Natural killer cell (primary cell): ENCODE measurements around the gene OR10H3. TPM values are rescaled to one million over a fixed set of nuclear protein-coding genes. Genes with fewer than 3 reads are reported as not detected.
"Not testable (repeated sequence)": the region's sequence is repeated elsewhere in the genome, so short reads cannot be mapped to it uniquely, and the experiment has no call there.

ENCODE experiments used
- ATAC-seq, 3 donors: fragments of 150-1000 bp in 2 of 3; fragments of 200-7000 bp in 1 of 3; cut with Tn5 transposase; 1 replicate in 1 of 3; 2 replicates in 2 of 3; pipeline ENCODE4 v1.10.0; 2021; ENCODE audit warnings: mild to moderate bottlenecking in 2 of 3, moderate library complexity in 2 of 3
- DNase-seq, 2 donors: peaks; one replicate each; pipeline versions ENCODE4 v3.0.0 to v3.0.0-alpha.2; 2013 to 2021; ENCODE audit warnings: mixed read lengths in 1 of 2
- H3K27ac ChIP-seq: one replicate; pipeline ENCODE4 v1.5.1; 2013; ENCODE audit warnings: mild to moderate bottlenecking, low read length
- H3K27me3 ChIP-seq: one replicate; pipeline ENCODE4 v1.6.1; 2013; ENCODE audit warnings: low read length; ENCODE audit not compliant: control insufficient read depth, insufficient read depth
- H3K36me3 ChIP-seq: one replicate; pipeline ENCODE4 v1.6.1; 2013; ENCODE audit warnings: low read length; ENCODE audit not compliant: control insufficient read depth, insufficient read depth
- H3K4me1 ChIP-seq: one replicate; pipeline ENCODE4 v1.6.1; 2013; ENCODE audit warnings: low read length; ENCODE audit not compliant: control insufficient read depth, insufficient read depth
- H3K4me3 ChIP-seq: one replicate; pipeline ENCODE4 v1.5.1; 2013; ENCODE audit warnings: low read length
- H3K9me3 ChIP-seq: one replicate; pipeline ENCODE4 v1.6.1; 2013; ENCODE audit warnings: low read length; ENCODE audit not compliant: control insufficient read depth, insufficient read depth
- H3K27ac Mint-ChIP-seq, 2 donors: one replicate each; pipeline ENCODE4 v1.8.0; 2022; ENCODE audit warnings: mild to moderate bottlenecking in 2 of 2, mixed read lengths in 2 of 2, moderate library complexity in 1 of 2
- H3K27me3 Mint-ChIP-seq, 2 donors: one replicate each; pipeline ENCODE4 v1.8.0; 2022; ENCODE audit warnings: low read depth in 2 of 2, mixed read lengths in 2 of 2
- H3K36me3 Mint-ChIP-seq: one replicate; pipeline ENCODE4 v1.8.0; 2022; ENCODE audit warnings: mixed read lengths
- H3K4me1 Mint-ChIP-seq, 2 donors: one replicate each; pipeline ENCODE4 v1.8.0; 2022; ENCODE audit warnings: mixed read lengths in 2 of 2
- H3K4me3 Mint-ChIP-seq: one replicate; pipeline ENCODE4 v1.8.0; 2022; ENCODE audit warnings: mild to moderate bottlenecking, moderate library complexity, mixed read lengths
- H3K9me3 Mint-ChIP-seq, 2 donors: one replicate each; pipeline ENCODE4 v1.8.0; 2022; ENCODE audit warnings: mixed read lengths in 2 of 2
- WGBS: methylation state at CpG from one replicate; pipeline ENCODE4 v1.1.7; 2013; ENCODE audit warnings: missing lambda C conversion rate; ENCODE audit not compliant: insufficient coverage; 5-methylcytosine and 5-hydroxymethylcytosine counted together
- intact Hi-C: fragments of 100-400 bp; cut with micrococcal nuclease; formaldehyde crosslinking; loops from one replicate; pipeline ENCODE4 v1.14.2; 2022
- total RNA-seq, 4 donors: library from RNA; stranded (reverse); fragments of 120-200 nt in 1 of 4; gene quantifications; one replicate each; pipeline versions ENCODE4 v1.2.3 to v1.2.4, GENCODE V29; 2013 to 2022
- TF ChIP-seq, protein P1 (sequence below): fragments of 200-600 bp; IDR thresholded peaks from one replicate; pipeline ENCODE4 v1.8.0; 2022; ENCODE audit warnings: antibody characterized with exemption

OR10H3 gene
- total RNA-seq, 3 donors from 2014 or later (not counting 1 experiment from before 2014, with no cell fraction given): not detected

GRCh38 chr19:15782211-15782610 lies 44.4 kb downstream of the OR10H3 start:
- H3K27ac ChIP-seq: no peak overlapping the region
- ATAC-seq (no peak), DNase-seq (no peak)
- no peaks in the 10 kb centered on the region for H3K4me1 ChIP-seq
- WGBS: 40% methylated on average over 1 of the region's 3 CpGs
- Mint-ChIP-seq H3K4me1 (peaks cover 3 to 4% of the 10 kb centered on the region in 2 donors), H3K9me3 (no peaks in the 10 kb centered on the region), H3K27ac (no peak overlapping the region), H3K4me3 (no peak overlapping the region), H3K36me3 (no peaks in the 10 kb centered on the region), H3K27me3 (peaks cover 5 to 13% of the 10 kb centered on the region in 2 donors)
- H3K9me3 ChIP-seq: no peaks in the 10 kb centered on the region
- H3K4me3 ChIP-seq: no peak overlapping the region
- H3K27me3 ChIP-seq: peaks cover 3% of the 10 kb centered on the region
- intact Hi-C loops: no loop called here
- no peaks in the 10 kb centered on the region for H3K36me3 ChIP-seq
- TF ChIP-seq, protein P1, sequence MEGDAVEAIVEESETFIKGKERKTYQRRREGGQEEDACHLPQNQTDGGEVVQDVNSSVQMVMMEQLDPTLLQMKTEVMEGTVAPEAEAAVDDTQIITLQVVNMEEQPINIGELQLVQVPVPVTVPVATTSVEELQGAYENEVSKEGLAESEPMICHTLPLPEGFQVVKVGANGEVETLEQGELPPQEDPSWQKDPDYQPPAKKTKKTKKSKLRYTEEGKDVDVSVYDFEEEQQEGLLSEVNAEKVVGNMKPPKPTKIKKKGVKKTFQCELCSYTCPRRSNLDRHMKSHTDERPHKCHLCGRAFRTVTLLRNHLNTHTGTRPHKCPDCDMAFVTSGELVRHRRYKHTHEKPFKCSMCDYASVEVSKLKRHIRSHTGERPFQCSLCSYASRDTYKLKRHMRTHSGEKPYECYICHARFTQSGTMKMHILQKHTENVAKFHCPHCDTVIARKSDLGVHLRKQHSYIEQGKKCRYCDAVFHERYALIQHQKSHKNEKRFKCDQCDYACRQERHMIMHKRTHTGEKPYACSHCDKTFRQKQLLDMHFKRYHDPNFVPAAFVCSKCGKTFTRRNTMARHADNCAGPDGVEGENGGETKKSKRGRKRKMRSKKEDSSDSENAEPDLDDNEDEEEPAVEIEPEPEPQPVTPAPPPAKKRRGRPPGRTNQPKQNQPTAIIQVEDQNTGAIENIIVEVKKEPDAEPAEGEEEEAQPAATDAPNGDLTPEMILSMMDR: no peak

GRCh38 chr19:15782896-15783295 lies 45.1 kb downstream of the OR10H3 start:
- H3K27ac ChIP-seq, H3K27ac Mint-ChIP-seq, H3K4me1 Mint-ChIP-seq, H3K4me1 ChIP-seq, H3K36me3 ChIP-seq, H3K4me3 Mint-ChIP-seq, DNase-seq, intact Hi-C loops, ATAC-seq, H3K9me3 Mint-ChIP-seq, H3K4me3 ChIP-seq, H3K36me3 Mint-ChIP-seq, H3K27me3 ChIP-seq, H3K9me3 ChIP-seq: not testable (repeated sequence)
- H3K27me3 Mint-ChIP-seq: peaks cover 11 to 12% of the 10 kb centered on the region in 2 donors
- 42% methylated on average over 7 of the region's 7 CpGs for WGBS

- DNase-seq: no peak
- Mint-ChIP-seq H3K27me3 (peaks cover 7 to 12% of the 10 kb centered on the region in 2 donors), H3K36me3 (no peaks in the 10 kb centered on the region), H3K4me3 (no peak within 1 kb of the TSS), H3K4me1 (peaks cover 6% of the 10 kb centered on the region in 2 donors), H3K9me3 (no peaks in the 10 kb centered on the region), H3K27ac (no peak within 1 kb of the TSS)
- TF ChIP-seq, protein P1: no peak
- 73% methylated on average over 5 of the region's 6 CpGs for WGBS
- H3K27me3 ChIP-seq: no peaks in the 10 kb centered on the region
- no peaks in the 10 kb centered on the region for H3K4me1 ChIP-seq
- H3K9me3 ChIP-seq: no peaks in the 10 kb centered on the region
- intact Hi-C loops: no loop called here
- no peaks in the 10 kb centered on the region for H3K36me3 ChIP-seq
- no peak within 1 kb of the TSS for H3K27ac ChIP-seq
- no peak for ATAC-seq
- no peak within 1 kb of the TSS for H3K4me3 ChIP-seq
Measured at GRCh38 chr19:15787611-15788155, 49.9 kb downstream of the OR10H3 start, which contains the start of gene OR10H5. Gene OR10H5, plus strand, starts transcription at chr19:15787661. Its CDS starts 6,388 bp downstream, at chr19:15794049.

DNA sequence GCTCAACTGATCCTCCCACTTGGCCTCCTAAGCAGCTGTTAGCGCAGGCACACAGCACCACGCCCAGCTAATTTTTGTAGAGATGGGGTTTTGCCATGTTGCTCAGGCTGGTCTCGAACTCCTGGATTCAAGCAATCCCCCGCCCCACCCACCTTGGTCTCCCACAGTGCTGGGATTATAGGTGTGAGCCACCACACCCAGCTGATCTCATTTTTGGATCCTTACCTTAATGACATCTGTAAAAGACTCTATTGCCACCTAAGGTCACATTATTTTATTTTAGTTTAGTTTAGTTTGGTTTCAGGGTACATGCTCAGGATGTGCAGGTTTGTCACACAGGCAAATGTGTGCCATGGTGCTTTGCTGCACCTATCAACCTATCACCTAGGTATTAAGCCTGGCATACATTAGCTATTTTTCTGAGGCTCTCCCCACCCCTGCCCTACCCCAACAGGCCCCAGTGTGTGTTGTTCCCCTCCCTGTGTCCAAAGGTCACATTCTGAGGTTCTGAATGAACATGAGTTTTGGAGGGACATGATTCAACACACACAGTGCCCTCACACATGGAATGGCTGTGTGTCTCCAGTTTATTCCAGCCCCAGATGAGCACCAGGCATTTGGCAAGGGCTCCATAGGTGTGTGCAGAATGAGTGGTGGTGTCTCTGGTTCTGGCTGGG lies 50.9 kb downstream of the OR10H3 start:
- TF ChIP-seq, protein P1: no peak
- Mint-ChIP-seq H3K4me3 (no peak overlapping the region), H3K36me3 (no peaks in the 10 kb centered on the region), H3K27ac (no peak overlapping the region), H3K27me3 (peaks cover 7 to 12% of the 10 kb centered on the region in 2 donors), H3K9me3 (no peaks in the 10 kb centered on the region), H3K4me1 (peaks cover 6% of the 10 kb centered on the region in 2 donors)
- Histone ChIP-seq H3K4me1 (no peaks in the 10 kb centered on the region), H3K4me3 (no peak overlapping the region), H3K36me3 (no peaks in the 10 kb centered on the region), H3K9me3 (no peaks in the 10 kb centered on the region), H3K27ac (no peak overlapping the region), H3K27me3 (no peaks in the 10 kb centered on the region)
- WGBS: 82% methylated on average over 4 of the region's 4 CpGs
- intact Hi-C loops: no loop called here
- ATAC-seq: no peak
- no peak for DNase-seq
